ENCODE results near the gene ATP5F1C. TPM values are rescaled to one million over a fixed set of nuclear protein-coding genes. Genes with fewer than 3 reads are reported as not detected.

ATP5F1C gene
- total and polyA plus RNA-seq, 10 of the 15 experiments (the other 5 are each of a cell fraction or from before 2014, with no cell fraction given): 307 to 978 (median 454) TPM

- Histone ChIP-seq H3K4me1 (ENCODE audit: control insufficient read depth, insufficient read depth, low read length) (no peaks in the 10 kb centered on the region), H2AFZ (ENCODE audit: control insufficient read depth, low read depth, low read length) (no peak overlapping the region), H3K27ac (ENCODE audit: control insufficient read depth, insufficient read depth) (no peak overlapping the region), H3K4me3 (no peak overlapping the region), H3K79me2 (ENCODE audit: control insufficient read depth, insufficient read depth, low read length) (no peaks in the 10 kb centered on the region; the same call in 1 of the 2 replicates), H3K27me3 (replicated peaks in 1 of 2; ENCODE audit: control insufficient read depth in 2 of 2, insufficient read depth in 2 of 2, low read length in 1 of 2) (no peaks in the 10 kb centered on the region), H3K9ac (ENCODE audit: control insufficient read depth, insufficient read depth, low read length) (no peak overlapping the region), H3K36me3 (ENCODE audit: control insufficient read depth in 2 of 2, insufficient read depth in 2 of 2, low read length in 1 of 2) (peaks cover 1 to 4% of the 10 kb centered on the region in 2 experiments; a peak in 3 of 4 replicates), H4K20me1 (ENCODE audit: control insufficient read depth, insufficient read depth) (no peaks in the 10 kb centered on the region), H3K4me2 (ENCODE audit: control insufficient read depth, insufficient read depth) (no peak overlapping the region), H3K9me3 (replicated peaks; ENCODE audit: control insufficient read depth, insufficient read depth, low read length) (no peaks in the 10 kb centered on the region)
- SMC1A ChIA-PET (ENCODE audit: uncharacterized antibody, unreplicated experiment): interaction anchor here (1.2 kb wide), 1 partner anchor 13 kb away, joined by 3 read pairs; no protein-coding TSS in a partner anchor
- TF ChIP-seq FOS (IDR thresholded peaks at IDR 0.05; ENCODE audit: borderline replicate concordance, extremely low read depth, insufficient read length): no peak
- no peak for TF ChIP-seq EGR1 (IDR thresholded peaks at IDR 0.05; ENCODE audit: borderline replicate concordance in 1 of 2, low read depth in 2 of 2, low read length in 2 of 2)
- TF ChIP-seq, protein P1, sequence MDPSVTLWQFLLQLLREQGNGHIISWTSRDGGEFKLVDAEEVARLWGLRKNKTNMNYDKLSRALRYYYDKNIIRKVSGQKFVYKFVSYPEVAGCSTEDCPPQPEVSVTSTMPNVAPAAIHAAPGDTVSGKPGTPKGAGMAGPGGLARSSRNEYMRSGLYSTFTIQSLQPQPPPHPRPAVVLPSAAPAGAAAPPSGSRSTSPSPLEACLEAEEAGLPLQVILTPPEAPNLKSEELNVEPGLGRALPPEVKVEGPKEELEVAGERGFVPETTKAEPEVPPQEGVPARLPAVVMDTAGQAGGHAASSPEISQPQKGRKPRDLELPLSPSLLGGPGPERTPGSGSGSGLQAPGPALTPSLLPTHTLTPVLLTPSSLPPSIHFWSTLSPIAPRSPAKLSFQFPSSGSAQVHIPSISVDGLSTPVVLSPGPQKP (IDR thresholded peaks at IDR 0.05; ENCODE audit: low read depth, low read length): no peak
- no peak for TF ChIP-seq NFIC (IDR thresholded peaks at IDR 0.05; ENCODE audit: low read depth, low read length)
- no peak for TF ChIP-seq ZBED1 (IDR thresholded peaks at IDR 0.05; ENCODE audit: borderline replicate concordance)
- TF ChIP-seq KDM1A (IDR thresholded peaks at IDR 0.05; ENCODE audit: borderline replicate concordance): no peak
- TF ChIP-seq RAD21 (IDR thresholded peaks at IDR 0.05; ENCODE audit: insufficient read depth, low read depth, low read length): no peak
- TF ChIP-seq SIN3A (IDR thresholded peaks at IDR 0.05; ENCODE audit: low read depth, low read length): no peak
- no peak for TF ChIP-seq IKZF2 (IDR thresholded peaks at IDR 0.05)
- TF ChIP-seq ZNF622 (IDR thresholded peaks at IDR 0.05): no peak
- no peak for TF ChIP-seq NR2C2 (IDR thresholded peaks at IDR 0.05; ENCODE audit: borderline replicate concordance, control insufficient read depth, insufficient read length, low read depth)
- TF ChIP-seq NFYA (IDR thresholded peaks at IDR 0.05; ENCODE audit: borderline replicate concordance, low read depth, low read length): no peak
- no peak for TF ChIP-seq MXI1 (IDR thresholded peaks at IDR 0.05; ENCODE audit: low read depth, low read length)
- TF ChIP-seq TCF12 (IDR thresholded peaks at IDR 0.05; ENCODE audit: low read depth, low read length): no peak
- TF ChIP-seq, protein P2, sequence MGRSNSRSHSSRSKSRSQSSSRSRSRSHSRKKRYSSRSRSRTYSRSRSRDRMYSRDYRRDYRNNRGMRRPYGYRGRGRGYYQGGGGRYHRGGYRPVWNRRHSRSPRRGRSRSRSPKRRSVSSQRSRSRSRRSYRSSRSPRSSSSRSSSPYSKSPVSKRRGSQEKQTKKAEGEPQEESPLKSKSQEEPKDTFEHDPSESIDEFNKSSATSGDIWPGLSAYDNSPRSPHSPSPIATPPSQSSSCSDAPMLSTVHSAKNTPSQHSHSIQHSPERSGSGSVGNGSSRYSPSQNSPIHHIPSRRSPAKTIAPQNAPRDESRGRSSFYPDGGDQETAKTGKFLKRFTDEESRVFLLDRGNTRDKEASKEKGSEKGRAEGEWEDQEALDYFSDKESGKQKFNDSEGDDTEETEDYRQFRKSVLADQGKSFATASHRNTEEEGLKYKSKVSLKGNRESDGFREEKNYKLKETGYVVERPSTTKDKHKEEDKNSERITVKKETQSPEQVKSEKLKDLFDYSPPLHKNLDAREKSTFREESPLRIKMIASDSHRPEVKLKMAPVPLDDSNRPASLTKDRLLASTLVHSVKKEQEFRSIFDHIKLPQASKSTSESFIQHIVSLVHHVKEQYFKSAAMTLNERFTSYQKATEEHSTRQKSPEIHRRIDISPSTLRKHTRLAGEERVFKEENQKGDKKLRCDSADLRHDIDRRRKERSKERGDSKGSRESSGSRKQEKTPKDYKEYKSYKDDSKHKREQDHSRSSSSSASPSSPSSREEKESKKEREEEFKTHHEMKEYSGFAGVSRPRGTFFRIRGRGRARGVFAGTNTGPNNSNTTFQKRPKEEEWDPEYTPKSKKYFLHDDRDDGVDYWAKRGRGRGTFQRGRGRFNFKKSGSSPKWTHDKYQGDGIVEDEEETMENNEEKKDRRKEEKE (IDR thresholded peaks at IDR 0.05): no peak
- ATAC-seq: no peak
- intact Hi-C loops (cut with micrococcal nuclease; ENCODE audit: unreplicated experiment): no loop called here
- in situ Hi-C loops (cut with MboI): no loop called here
- RAD21 ChIA-PET (ENCODE audit: unreplicated experiment): no interaction called here
- POLR2A ChIA-PET: no interaction called here
- CTCF ChIA-PET: no interaction called here
- FAIRE-seq: no peak
- DNase-seq (ENCODE audit: low read depth, low spot score): no peak
- 94% methylated on average over 1 of the region's 1 CpG for WGBS (ENCODE audit: insufficient coverage, insufficient replicate concordance, low lambda C conversion rate, missing lambda C conversion rate)
- no TSS peak for BruUV-seq (replicated peaks)
Measured at GRCh38 chr10:7832060-7832459, 44.1 kb downstream of the ATP5F1C start.
